HCT116 (cell line): Measurements from ENCODE around the gene CNTN4. TPM values are rescaled to one million over a fixed set of nuclear protein-coding genes. Genes with fewer than 3 reads are reported as not detected.

ENCODE experiments used
- ATAC-seq: fragments of 200-7000 bp; cut with Tn5 transposase; 2 replicates; pipeline ENCODE4 v1.9.1; 2020; ENCODE audit warnings: mild to moderate bottlenecking, moderate library complexity
- BruUV-seq: library from RNA; stranded (reverse); fragments of 400-500 nt; replicated peaks from 2 replicates; lab custom pipeline; 2021; lab: Mats Ljungman, UMichigan
- CTCF ChIA-PET: fragments of 300-600 bp; sonication (Branson Sonifier 250); formaldehyde crosslinking; loops from one replicate; lab custom pipeline; 2021; ENCODE audit warnings: antibody characterized with exemption; lab: Charles Lee
- POLR2A ChIA-PET: fragments of 300-600, 350-600 bp; sonication (Branson Sonifier 250); formaldehyde crosslinking; loops from one replicate; lab custom pipeline; 2021; ENCODE audit warnings: antibody characterized with exemption; lab: Charles Lee
- RAD21 ChIA-PET, 2 experiments: fragments of 300-600 bp; sonication (Branson Sonifier 250); formaldehyde crosslinking; loops; one replicate each; lab custom pipeline; 2023; ENCODE audit warnings: low total read pairs in 2 of 2; ENCODE audit not compliant: uncharacterized antibody in 2 of 2, unreplicated experiment in 2 of 2, low non-redundant PET in 1 of 2; lab: Charles Lee
- DNase-seq: peaks from one replicate; pipeline ENCODE4 v3.0.0-alpha.2; 2010; ENCODE audit warnings: low read depth, low spot score
- H2AFZ ChIP-seq: fragments of 200-600 bp; shearing (Covaris generic), sonication (generic); 2 replicates; pipeline ENCODE4 v1.6.1; 2017; ENCODE audit warnings: low read depth, mixed run types, mixed read lengths, antibody characterized with exemption, low read length; ENCODE audit not compliant: poor library complexity, severe bottlenecking
- H3K27ac ChIP-seq: 2 replicates; pipeline ENCODE4 v1.5.1; 2012; ENCODE audit warnings: low read depth, low read length
- H3K27me3 ChIP-seq: fragments of 200-600 bp; sonication (generic); 2 replicates; pipeline ENCODE4 v1.6.1; 2016; ENCODE audit warnings: mixed run types, low read length, mixed read lengths; ENCODE audit not compliant: insufficient read depth
- H3K36me3 ChIP-seq, 2 experiments: fragments of 200-500 bp in 1 of 2; fragments of 200-600 bp in 1 of 2; sonication (Bioruptor generic) in 1 of 2; sonication (generic) in 1 of 2; 2 replicates each; pipeline versions ENCODE4 v1.5.1 to v1.6.1; 2014 to 2016; ENCODE audit warnings: low read length in 2 of 2, inconsistent platforms in 1 of 2, mixed read lengths in 1 of 2, mixed run types in 1 of 2; ENCODE audit not compliant: insufficient read depth in 2 of 2, control insufficient read depth in 1 of 2
- H3K4me1 ChIP-seq, 2 experiments: fragments of 200-600 bp in 1 of 2; sonication (generic) in 1 of 2; 2 replicates each; pipeline versions ENCODE4 v1.5.1 to v1.6.1; 2012 to 2017; ENCODE audit warnings: low read length in 2 of 2, inconsistent platforms in 1 of 2, mild to moderate bottlenecking in 1 of 2, mixed read lengths in 1 of 2, mixed run types in 1 of 2, moderate library complexity in 1 of 2; ENCODE audit not compliant: insufficient read depth in 2 of 2, control insufficient read depth in 1 of 2
- H3K4me2 ChIP-seq: fragments of 200-600 bp; sonication (generic); 2 replicates; pipeline ENCODE4 v1.6.1; 2017; ENCODE audit warnings: mixed run types, low read length, mixed read lengths
- H3K4me3 ChIP-seq, 2 experiments: fragments of 200-600 bp in 1 of 2; sonication (generic) in 1 of 2; replicated peaks in 1 of 2; 2 replicates each; pipeline ENCODE4 v1.5.1; 2011 to 2016; ENCODE audit warnings: low read length in 2 of 2, control low read depth in 1 of 2, low read depth in 1 of 2, mild to moderate bottlenecking in 1 of 2, mixed read lengths in 1 of 2, mixed run types in 1 of 2
- H3K79me2 ChIP-seq: fragments of 200-600 bp; sonication (generic); 2 replicates; pipeline ENCODE4 v1.6.1; 2017; ENCODE audit warnings: mild to moderate bottlenecking, mixed run types, low read length, moderate library complexity, mixed read lengths; ENCODE audit not compliant: insufficient read depth
- H3K9ac ChIP-seq: fragments of 200-600 bp; sonication (generic); 2 replicates; pipeline ENCODE4 v1.6.1; 2016; ENCODE audit warnings: low read length, mixed read lengths
- H3K9me2 ChIP-seq: fragments of 200-600 bp; sonication (generic), shearing (Covaris generic); 2 replicates; pipeline ENCODE4 v1.6.1; 2017; ENCODE audit warnings: mixed run types, mild to moderate bottlenecking, moderate library complexity; ENCODE audit not compliant: insufficient read depth
- H3K9me3 ChIP-seq, 2 experiments: fragments of 200-500 bp in 1 of 2; fragments of 200-600 bp in 1 of 2; sonication (Bioruptor generic) in 1 of 2; sonication (generic) in 1 of 2; 2 replicates each; pipeline ENCODE4 v1.6.1; 2014 to 2017; ENCODE audit warnings: low read length in 2 of 2, mixed read lengths in 2 of 2, inconsistent platforms in 1 of 2, low read depth in 1 of 2, mild to moderate bottlenecking in 1 of 2, mixed run types in 1 of 2, moderate library complexity in 1 of 2; ENCODE audit not compliant: control insufficient read depth in 1 of 2, insufficient read depth in 1 of 2
- H4K20me1 ChIP-seq: fragments of 200-600 bp; sonication (generic), shearing (Covaris generic); 2 replicates; pipeline ENCODE4 v1.6.1; 2017; ENCODE audit warnings: mixed run types, mild to moderate bottlenecking, moderate library complexity; ENCODE audit not compliant: insufficient read depth
- ATF3 ChIP-seq: IDR thresholded peaks from 2 replicates; pipeline ENCODE4 v1.6.1; 2012
- CBX3 ChIP-seq: IDR thresholded peaks from 2 replicates; pipeline ENCODE4 v1.6.1; 2012; ENCODE audit warnings: low read depth
- CEBPB ChIP-seq: IDR thresholded peaks from 2 replicates; pipeline ENCODE4 v1.6.1; 2012; ENCODE audit warnings: low read depth
- CTCF ChIP-seq, 3 experiments: fragments of 200-600 bp in 1 of 3; sonication (generic) in 1 of 3; IDR thresholded peaks in 2 of 3; conservative IDR thresholded peaks in 1 of 3; 2 replicates each; pipeline ENCODE4 v1.5.1; 2012 to 2017; ENCODE audit warnings: low read depth in 2 of 3, low read length in 2 of 3, antibody characterized with exemption in 1 of 3, borderline replicate concordance in 1 of 3, control low read depth in 1 of 3, mild to moderate bottlenecking in 1 of 3, mixed read lengths in 1 of 3, mixed run types in 1 of 3, moderate library complexity in 1 of 3; ENCODE audit not compliant: insufficient read depth in 1 of 3
- EGR1 ChIP-seq: IDR thresholded peaks from 2 replicates; pipeline ENCODE4 v1.6.1; 2012; ENCODE audit warnings: low read depth
- ELF1 ChIP-seq: IDR thresholded peaks from 2 replicates; pipeline ENCODE4 v1.6.1; 2012; ENCODE audit warnings: low read depth, borderline replicate concordance
- EZH2phosphoT487 ChIP-seq: fragments of 200-600 bp; IDR thresholded peaks from 2 replicates; pipeline ENCODE4 v1.6.1; 2018; ENCODE audit warnings: antibody characterized with exemption, borderline replicate concordance
- FOSL1 ChIP-seq: IDR thresholded peaks from 2 replicates; pipeline ENCODE4 v1.6.1; 2012; ENCODE audit warnings: low read depth
- JUND ChIP-seq: IDR thresholded peaks from 2 replicates; pipeline ENCODE4 v1.6.1; 2012
- MAX ChIP-seq: IDR thresholded peaks from 2 replicates; pipeline ENCODE4 v1.6.1; 2012
- POLR2A ChIP-seq: IDR thresholded peaks from 2 replicates; pipeline ENCODE4 v1.7.0; 2011; ENCODE audit warnings: borderline replicate concordance; ENCODE audit not compliant: insufficient read depth, insufficient read length; ENCODE audit errors: extremely low read depth
- POLR2AphosphoS5 ChIP-seq: IDR thresholded peaks from 2 replicates; pipeline ENCODE4 v1.6.1; 2011; ENCODE audit warnings: mild to moderate bottlenecking, low read depth, low read length, moderate library complexity
- RAD21 ChIP-seq: IDR thresholded peaks from 2 replicates; pipeline ENCODE4 v1.6.1; 2012; ENCODE audit warnings: low read depth, mild to moderate bottlenecking
- REST ChIP-seq: IDR thresholded peaks from 2 replicates; pipeline ENCODE4 v1.6.1; 2012; ENCODE audit warnings: low read depth
- SIN3A ChIP-seq: IDR thresholded peaks from 2 replicates; pipeline ENCODE4 v1.6.1; 2012; ENCODE audit warnings: low read depth
- SP1 ChIP-seq: IDR thresholded peaks from 2 replicates; pipeline ENCODE4 v1.6.1; 2012; ENCODE audit warnings: low read depth
- SRF ChIP-seq: IDR thresholded peaks from 2 replicates; pipeline ENCODE4 v1.6.1; 2012; ENCODE audit warnings: low read depth
- TCF7L2 ChIP-seq: IDR thresholded peaks from 2 replicates; pipeline ENCODE4 v1.7.0; 2011; ENCODE audit warnings: borderline replicate concordance, inconsistent platforms; ENCODE audit not compliant: insufficient read depth, insufficient read length; ENCODE audit errors: extremely low read depth
- ZBTB33 ChIP-seq: IDR thresholded peaks from 2 replicates; pipeline ENCODE4 v1.6.1; 2011; ENCODE audit warnings: mild to moderate bottlenecking, low read length, moderate library complexity; ENCODE audit not compliant: insufficient replicate concordance; ENCODE audit errors: extremely low read depth
- ZNF274 ChIP-seq: fragments of 200-500 bp; sonication (Bioruptor generic); IDR thresholded peaks from 2 replicates; pipeline ENCODE4 v1.6.1; 2014; ENCODE audit warnings: mild to moderate bottlenecking, low read depth, low read length, inconsistent platforms
- intact Hi-C: fragments of 100-400 bp; cut with micrococcal nuclease; formaldehyde crosslinking; loops from 2 replicates; pipeline ENCODE4 v1.10.0; 2022
- total RNA-seq: library from RNA; stranded (reverse); gene quantifications from one replicate; pipeline ENCODE4 v1.2.1, GENCODE V29; 2021; ENCODE audit not compliant: unreplicated experiment

Gene CNTN4
- total RNA-seq, 1 experiment from 2014 or later = not detected

GRCh38 chr3:2589336-2589969 lies 490.8 kb downstream of the CNTN4 start:
- TF ChIP-seq JUND = no peak
- no peak for TF ChIP-seq SRF
- no peak for TF ChIP-seq RAD21
- no peak for TF ChIP-seq FOSL1
- TF ChIP-seq POLR2AphosphoS5 = no peak
- TF ChIP-seq ELF1 = no peak
- no peak for TF ChIP-seq EGR1
- TF ChIP-seq REST = no peak
- TF ChIP-seq SP1 = no peak
- no peak for TF ChIP-seq EZH2phosphoT487
- TF ChIP-seq ZBTB33 = no peak
- no peak for TF ChIP-seq CBX3
- no peak for TF ChIP-seq SIN3A
- TF ChIP-seq POLR2A = no peak
- TF ChIP-seq MAX = no peak
- TF ChIP-seq CTCF (IDR thresholded peaks at IDR 0.05 in 2 of 3, conservative IDR thresholded peaks at IDR 0.05 in 1 of 3; ENCODE audit: borderline replicate concordance in 1 of 3, insufficient read depth in 1 of 3, low read depth in 2 of 3, low read length in 2 of 3) = no peak
- TF ChIP-seq CEBPB = no peak
- no peak for TF ChIP-seq ATF3
- no peak for TF ChIP-seq TCF7L2
- TF ChIP-seq ZNF274 = no peak
- Histone ChIP-seq H3K4me1 (no peaks in the 10 kb centered on the region), H3K27me3 (no peaks in the 10 kb centered on the region), H3K27ac (no peak overlapping the region), H3K9me3 (peaks cover 4 to 11% of the 10 kb centered on the region in 2 experiments; a peak in 1 of 4 replicates), H3K4me2 (no peak overlapping the region), H4K20me1 (no peaks in the 10 kb centered on the region), H3K36me3 (no peaks in the 10 kb centered on the region), H3K9ac (no peak overlapping the region), H3K79me2 (no peaks in the 10 kb centered on the region), H3K4me3 (no peak overlapping the region), H2AFZ (no peak overlapping the region), H3K9me2 (no peaks in the 10 kb centered on the region)
- POLR2A ChIA-PET = no interaction called here
- no TSS peak for BruUV-seq
- ATAC-seq (no peak), DNase-seq (no peak)
- intact Hi-C loops = no loop called here
- CTCF ChIA-PET = no interaction called here
- RAD21 ChIA-PET = no interaction called here
